Erythroblast (primary cell): Measurements from ENCODE around the gene MKKS.
"Not testable (repeated sequence)": the region's sequence is repeated elsewhere in the genome, so short reads cannot be mapped to it uniquely, and the experiment has no call there.

Experiments used
- DNase-seq, 2 experiments: peaks; one replicate each; lab custom pipeline; 2025; lab: John Stamatoyannopoulos, UW
- GATA1 ChIP-seq: IDR thresholded peaks from 2 replicates; pipeline ENCODE4 v1.6.1; 2011; ENCODE audit warnings: low read depth, mild to moderate bottlenecking, control low read depth, low read length, moderate library complexity
- POLR2A ChIP-seq: IDR thresholded peaks from 2 replicates; pipeline ENCODE4 v1.6.1; 2011; ENCODE audit warnings: mild to moderate bottlenecking, low read length

The MKKS gene

GRCh38 chr20:10436053-10436699 is 2.2 kb upstream of the MKKS start:
- TF ChIP-seq POLR2A = no peak
- TF ChIP-seq GATA1 = no peak
- peak; percentile 17 to 26 for DNase-seq

DNA sequence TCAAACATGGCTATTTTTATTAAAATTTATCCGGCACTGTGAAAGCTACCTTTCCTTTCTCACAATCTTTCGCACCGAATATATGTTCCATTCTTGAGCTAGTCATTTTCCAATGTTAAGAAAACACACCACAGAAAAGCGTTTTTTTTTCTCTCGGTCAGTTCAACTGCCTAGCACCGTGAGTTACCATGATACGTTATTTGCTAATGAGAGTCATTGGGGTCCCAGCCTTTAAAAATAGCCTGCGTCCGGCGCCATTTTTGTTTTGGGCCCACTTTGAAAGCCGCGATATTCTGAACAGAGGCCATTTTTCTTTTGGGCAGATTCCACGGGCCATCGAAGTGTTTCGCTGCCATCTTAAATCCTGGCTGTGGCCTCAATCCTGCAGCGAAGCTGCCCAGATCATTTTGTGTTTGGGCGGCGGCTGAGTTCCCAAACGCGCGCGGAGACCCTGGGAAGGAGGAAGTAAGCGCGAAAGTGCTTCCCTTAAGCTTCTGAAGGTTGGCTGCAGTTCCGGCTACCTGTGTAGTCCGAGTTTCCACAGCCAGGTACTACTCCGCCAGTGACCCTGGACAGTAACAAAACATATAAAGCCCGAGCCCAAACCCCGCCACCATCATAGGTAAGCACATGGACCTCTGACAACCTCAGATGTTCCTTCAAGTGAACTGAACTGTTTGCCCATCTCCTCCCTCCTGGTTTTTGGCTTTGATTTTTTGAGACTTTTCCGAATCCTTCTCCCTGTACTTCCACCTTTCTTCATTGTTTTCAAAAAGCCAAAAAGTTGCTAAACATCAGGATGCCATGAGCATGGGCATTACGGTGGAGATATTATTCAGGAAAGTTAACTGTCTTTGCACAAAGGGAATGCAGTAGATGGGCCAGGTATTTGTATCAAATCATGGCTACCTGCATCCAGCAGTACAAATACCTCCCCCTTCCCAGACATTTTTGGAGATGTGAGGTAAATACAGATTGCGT is 1.1 kb upstream of the MKKS start, which contains the start of gene SLX4IP:
Gene SLX4IP, plus strand, starts transcription at position 474 of the 981 bp plus-strand sequence. CDS start 22,900 bp downstream, outside the sequence.
- TF ChIP-seq GATA1 = no peak
- peak; percentile 75 for TF ChIP-seq POLR2A
- DNase-seq = peak; percentile 95

GRCh38 chr20:10434467-10434831 is 427 bp upstream of the MKKS start:
- DNase-seq = peak; percentile 96 to 97

DNA sequence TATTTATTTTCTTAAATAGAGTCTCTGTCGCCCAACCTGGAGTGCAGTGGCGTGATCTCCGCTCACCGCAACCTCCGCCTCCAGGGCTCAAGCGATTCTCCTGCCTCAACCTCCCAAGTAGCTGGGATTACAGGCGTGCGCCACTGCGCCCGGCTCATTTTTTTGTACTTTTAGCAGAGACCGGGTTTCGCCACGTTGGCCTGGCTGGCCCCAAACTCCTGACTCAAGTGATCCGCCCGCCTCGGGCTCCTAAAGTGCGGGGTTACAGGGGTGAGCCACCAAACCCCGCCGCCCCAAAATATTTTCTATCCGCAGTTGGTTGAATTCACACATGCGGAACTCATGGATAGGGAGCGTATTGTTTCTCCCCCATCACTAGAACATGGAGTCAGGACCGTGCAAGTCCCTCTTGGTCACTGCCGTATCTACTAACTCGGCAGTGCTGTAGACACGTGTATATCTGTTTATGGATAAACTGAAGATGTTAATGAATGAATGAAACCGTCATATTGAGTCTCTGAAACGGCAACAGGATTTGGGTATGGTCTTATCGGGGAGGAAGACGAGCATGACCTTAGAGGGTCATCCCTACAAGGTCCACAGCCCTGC is 904 bp downstream of the MKKS start:
- DNase-seq = no peak

More at GRCh38 chr20:10434467-10434831, 427 bp upstream of the MKKS start:
- TF ChIP-seq POLR2A (peak; percentile 87), GATA1 (no peak)

GRCh38 chr20:10432079-10432478 is 1.9 kb downstream of the MKKS start:
- no peak for DNase-seq
- no peak for TF ChIP-seq GATA1
- TF ChIP-seq POLR2A = no peak

More for the DNA sequence above, 904 bp downstream of the MKKS start:
- TF ChIP-seq POLR2A (no peak), GATA1 (no peak)

GRCh38 chr20:10430704-10431103 is 3.3 kb downstream of the MKKS start:
- DNase-seq = no peak
- TF ChIP-seq POLR2A (no peak), GATA1 (no peak)

- no peak for DNase-seq
- TF ChIP-seq GATA1 (no peak), POLR2A (no peak)
These were observed 4.0 kb downstream of the MKKS start for GRCh38 chr20:10430000-10430466.

DNA sequence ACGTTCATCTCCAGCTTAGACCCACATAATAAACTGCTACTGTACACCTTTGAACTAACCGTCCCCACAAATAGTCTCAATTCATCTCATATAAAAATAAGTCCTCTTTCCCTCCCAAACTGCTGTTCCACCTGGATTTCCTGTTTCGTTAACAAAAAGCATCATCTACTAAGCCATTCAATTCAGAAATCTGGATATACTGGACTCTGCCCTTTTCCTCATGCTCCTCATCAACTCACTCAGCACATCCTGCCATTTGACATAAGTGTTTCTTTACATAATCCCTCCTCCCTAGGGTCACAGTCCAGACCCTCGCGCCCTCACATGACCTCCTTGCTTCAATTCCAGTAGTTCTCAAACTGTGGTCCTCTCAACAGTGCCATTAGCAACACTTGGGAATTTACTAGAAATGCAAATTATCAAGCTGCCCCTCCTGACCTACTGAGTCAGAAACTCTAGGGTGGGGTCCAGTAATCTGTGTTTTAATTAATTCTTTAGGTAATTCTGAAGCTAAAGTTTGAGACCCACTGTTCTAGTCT is 4.5 kb downstream of the MKKS start:
- no peak for DNase-seq
- no peak for TF ChIP-seq POLR2A
- no peak for TF ChIP-seq GATA1

DNA sequence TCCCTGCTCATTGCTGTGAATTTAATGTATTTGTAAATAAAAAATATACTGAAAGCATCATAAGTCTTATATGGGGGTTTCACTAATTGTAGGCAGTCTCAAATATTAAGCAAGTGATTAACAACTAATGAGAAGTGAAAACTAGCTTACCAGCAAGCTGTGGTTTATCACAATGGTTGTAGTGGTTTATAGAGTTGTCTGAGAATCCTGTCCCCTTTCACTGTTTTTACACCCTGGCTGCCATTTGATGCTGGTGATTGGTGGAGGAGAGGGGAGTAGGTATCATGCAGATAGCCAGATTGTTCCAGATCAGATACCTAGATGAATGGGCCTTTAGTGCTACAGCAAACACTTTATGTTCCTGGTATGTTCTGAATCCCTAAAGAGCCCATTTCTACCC is 6.0 kb downstream of the MKKS start:
- no peak for TF ChIP-seq GATA1
- TF ChIP-seq POLR2A = peak; percentile 7
- DNase-seq = no peak

DNA sequence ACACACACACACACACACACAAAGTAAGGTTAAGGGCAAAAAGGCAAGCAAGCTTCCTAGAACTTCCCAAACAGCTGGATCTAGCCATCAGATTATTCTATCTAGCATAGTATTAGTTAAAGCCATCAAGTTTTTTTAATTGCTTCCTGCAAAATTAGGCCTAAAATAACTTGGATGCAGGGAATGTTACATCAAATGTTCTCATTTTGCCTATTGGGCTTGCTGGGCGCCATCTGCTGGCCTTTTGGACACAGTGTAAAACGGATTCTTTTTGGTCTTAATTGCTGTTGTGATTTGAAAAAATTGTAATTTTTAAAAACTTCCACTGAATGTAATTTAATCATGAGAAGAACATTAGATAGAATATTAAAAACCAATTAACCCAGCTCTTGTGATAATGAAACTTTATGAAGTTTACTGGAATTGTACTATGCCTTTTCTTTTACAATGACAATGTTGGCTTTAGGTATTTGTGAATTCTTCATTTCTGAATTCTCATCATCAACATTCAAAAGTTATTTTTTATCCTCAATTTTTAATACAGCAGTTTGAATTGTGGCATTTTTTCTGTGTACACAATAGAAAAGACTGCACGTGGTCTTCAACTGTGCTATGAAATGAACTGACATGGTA is 6.8 kb downstream of the MKKS start:
- TF ChIP-seq POLR2A (no peak), GATA1 (no peak)

GRCh38 chr20:10423735-10424134 is 10.3 kb downstream of the MKKS start:
- no peak for TF ChIP-seq GATA1
- TF ChIP-seq POLR2A = no peak
- no peak for DNase-seq

More for the DNA sequence above, 6.8 kb downstream of the MKKS start:
- peak; percentile 54 to 73 for DNase-seq

DNA sequence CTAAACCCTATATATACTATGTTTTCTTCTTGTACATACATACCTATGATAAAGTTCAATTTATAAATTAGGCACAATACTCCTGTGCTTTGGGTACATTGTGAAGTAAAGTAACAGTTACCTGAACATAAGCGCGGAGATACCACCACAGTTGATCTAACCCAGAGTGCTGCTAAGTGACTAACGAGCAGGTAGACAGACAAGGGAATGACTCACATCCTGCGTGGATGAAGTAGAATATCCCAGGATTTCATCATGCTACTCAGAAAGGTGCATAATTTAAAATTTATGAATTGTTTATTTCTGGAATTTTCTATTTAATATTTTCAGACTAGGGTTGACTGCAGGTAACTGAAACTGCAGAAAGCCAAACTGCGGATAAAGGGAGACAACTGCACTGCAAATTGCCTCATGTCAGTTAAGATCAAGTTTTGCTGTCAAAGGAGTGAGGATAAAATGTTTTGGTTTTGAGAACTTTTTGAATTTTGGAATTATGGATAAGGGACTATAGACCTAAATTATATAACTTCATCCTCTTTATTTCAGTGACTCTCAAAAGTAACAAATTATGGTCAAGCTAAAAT is 14.4 kb downstream of the MKKS start:
- TF ChIP-seq POLR2A (no peak), GATA1 (no peak)
- DNase-seq = no peak

DNA sequence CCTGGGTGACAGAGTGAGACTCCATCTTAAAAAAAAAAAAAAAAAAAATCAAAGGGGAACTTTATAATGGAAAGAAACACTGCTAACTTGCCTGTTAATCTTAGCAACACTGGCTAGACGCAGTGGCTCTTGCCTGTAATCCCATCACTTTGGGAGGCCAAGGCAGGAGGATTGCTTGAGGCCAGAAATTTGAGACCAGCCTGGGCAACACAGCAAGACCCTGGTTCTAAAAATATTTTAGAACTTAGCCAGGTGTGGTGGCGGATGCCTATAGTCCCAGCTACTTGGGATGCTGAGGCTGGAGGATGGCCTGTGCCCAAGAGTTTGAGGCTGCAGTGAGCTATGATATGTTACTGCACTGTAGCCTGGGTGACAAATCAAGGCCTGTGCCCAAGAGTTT is 16.8 kb downstream of the MKKS start:
- not testable (repeated sequence) for DNase-seq
